IPS DF 19.7 (cell line): Measurements from ENCODE around the gene NEU1.
"Not testable (repeated sequence)": the region's sequence is repeated elsewhere in the genome, so short reads cannot be mapped to it uniquely, and the experiment has no call there.

Experiments
- DNase-seq: peaks from one replicate; pipeline ENCODE4 v3.0.0-alpha.2; 2013; ENCODE audit warnings: low read depth, low spot score

Gene NEU1

DNA sequence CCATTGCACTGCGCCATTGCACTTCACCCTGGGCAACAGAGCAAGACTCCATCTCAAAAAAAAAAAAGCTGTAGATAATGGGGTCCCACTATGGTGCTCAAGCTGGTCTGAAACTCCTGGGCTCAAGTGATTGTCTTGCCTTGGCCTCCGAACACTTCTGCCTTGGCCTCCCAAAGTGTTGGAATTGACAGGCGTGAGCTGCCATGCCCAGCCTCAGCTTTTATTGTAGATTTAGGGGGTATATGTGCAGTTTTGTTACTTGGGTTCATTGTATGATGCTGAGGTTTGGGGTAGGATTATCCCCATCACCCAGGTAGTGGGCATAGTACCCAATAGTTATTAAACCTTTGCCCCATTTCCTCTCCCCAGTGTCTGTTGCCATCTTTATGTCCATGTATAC, 23.7 kb downstream of the NEU1 start:
- no peak for DNase-seq

- not testable (repeated sequence) for DNase-seq
These were observed 24.5 kb downstream of the NEU1 start for GRCh38 chr6:31838114-31838553.

GRCh38 chr6:31837369-31838113, 25.1 kb downstream of the NEU1 start:
- DNase-seq: no peak

- no peak for DNase-seq
These were observed 25.9 kb downstream of the NEU1 start for GRCh38 chr6:31836474-31837368.

GRCh38 chr6:31836047-31836473, 26.6 kb downstream of the NEU1 start:
- no peak for DNase-seq

- DNase-seq: no peak
These were observed 28.0 kb downstream of the NEU1 start for GRCh38 chr6:31834367-31835250.

DNA sequence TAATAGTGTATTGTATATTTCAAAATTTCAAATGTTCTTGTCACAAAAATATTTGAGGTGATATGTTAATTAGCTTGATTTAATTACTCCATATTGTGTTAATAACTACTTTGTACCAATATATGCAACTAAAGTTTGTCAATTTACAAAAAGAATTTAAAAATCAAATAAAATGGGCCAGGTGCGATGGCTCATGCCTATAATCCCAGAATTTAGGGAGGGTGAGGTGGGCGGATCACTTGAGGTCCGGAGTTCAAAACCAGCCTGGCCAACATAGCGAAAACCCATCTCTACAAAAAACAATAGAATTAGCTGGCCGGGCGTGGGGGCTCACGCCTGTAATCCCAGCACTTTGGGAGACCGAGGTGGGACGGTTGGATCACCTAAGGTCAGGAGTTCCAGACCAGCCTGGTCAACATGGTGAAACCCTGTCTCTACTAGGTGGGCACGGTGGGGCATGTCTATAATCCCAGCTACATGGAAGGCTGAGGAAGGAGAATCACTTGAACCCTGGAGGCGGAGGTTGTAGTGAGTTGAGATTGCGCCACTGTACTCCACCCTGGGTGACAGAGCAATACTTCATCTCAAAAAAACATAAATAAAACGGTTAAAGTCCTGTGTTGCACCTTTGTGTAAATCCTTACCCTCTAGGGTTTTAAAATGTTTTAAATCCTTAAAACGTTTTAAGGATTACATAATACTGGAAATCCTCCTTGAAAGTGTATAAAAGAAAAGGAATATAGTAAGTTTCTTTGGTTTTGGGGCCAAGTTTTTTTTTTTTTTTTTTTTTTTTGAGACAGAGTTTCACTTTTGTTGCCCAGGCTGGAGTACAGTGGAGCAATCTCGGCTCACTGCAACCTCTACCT, 31.0 kb downstream of the NEU1 start:
- no peak for DNase-seq

DNA sequence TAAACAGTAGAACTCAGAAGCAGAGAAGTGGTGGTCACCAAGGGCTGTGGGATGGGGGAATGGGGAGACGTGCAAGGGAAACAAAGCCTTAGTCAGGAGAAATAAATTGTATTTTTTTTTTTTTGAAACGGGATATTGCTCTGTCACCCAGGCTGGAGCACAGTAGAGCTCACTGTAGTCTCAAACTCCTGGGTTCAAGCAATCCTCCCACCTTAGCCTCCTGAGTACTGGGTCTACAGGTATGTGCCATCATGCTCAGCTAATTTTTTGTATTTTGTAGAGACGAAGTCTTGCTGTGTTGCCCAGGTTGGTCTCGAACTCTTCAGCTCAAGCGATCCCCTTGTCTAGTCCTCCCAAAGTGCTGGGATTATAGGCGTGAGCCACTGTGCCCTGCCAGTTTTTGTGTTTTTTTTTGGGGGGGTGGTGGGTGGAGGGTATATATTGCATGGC, 31.7 kb downstream of the NEU1 start:
- DNase-seq: no peak

DNA sequence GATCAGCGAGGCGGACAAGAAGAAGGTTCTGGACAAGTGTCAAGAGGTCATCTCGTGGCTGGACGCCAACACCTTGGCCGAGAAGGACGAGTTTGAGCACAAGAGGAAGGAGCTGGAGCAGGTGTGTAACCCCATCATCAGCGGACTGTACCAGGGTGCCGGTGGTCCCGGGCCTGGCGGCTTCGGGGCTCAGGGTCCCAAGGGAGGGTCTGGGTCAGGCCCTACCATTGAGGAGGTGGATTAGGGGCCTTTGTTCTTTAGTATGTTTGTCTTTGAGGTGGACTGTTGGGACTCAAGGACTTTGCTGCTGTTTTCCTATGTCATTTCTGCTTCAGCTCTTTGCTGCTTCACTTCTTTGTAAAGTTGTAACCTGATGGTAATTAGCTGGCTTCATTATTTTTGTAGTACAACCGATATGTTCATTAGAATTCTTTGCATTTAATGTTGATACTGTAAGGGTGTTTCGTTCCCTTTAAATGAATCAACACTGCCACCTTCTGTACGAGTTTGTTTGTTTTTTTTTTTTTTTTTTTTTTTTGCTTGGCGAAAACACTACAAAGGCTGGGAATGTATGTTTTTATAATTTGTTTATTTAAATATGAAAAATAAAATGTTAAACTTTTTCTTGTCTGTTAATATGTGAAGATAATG, 32.9 kb downstream of the NEU1 start:
- DNase-seq: no peak

DNA sequence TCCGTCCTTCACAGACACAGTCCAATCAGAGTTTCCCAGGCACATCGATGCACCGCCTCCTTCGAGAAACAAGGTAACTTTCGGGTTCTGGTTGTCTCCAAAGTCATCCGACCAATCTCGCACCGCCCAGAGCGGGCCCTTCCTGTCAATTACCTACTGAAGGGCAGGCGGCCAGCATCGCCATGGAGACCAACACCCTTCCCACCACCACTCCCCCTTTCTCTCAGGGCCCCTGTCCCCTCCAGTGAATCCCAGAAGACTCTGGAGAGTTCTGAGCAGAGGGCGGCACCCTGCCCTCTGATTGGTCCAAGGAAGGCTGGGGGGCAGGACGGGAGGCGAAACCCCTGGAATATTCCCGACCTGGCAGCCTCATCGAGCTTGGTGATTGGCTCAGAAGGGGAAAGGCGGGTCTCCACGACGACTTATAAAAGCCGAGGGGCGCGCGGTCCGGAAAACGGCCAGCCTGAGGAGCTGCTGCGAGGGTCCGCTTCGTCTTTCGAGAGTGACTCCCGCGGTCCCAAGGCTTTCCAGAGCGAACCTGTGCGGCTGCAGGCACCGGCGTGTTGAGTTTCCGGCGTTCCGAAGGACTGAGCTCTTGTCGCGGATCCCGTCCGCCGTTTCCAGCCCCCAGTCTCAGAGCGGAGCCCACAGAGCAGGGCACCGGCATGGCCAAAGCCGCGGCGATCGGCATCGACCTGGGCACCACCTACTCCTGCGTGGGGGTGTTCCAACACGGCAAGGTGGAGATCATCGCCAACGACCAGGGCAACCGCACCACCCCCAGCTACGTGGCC, 35.1 kb downstream of the NEU1 start, which contains the start of gene HSPA1B:
HSPA1B (plus strand) TSS at position 453 of the 794 bp plus-strand sequence; CDS start at position 666, 213 bp downstream.
- peak; percentile 99 for DNase-seq

DNA sequence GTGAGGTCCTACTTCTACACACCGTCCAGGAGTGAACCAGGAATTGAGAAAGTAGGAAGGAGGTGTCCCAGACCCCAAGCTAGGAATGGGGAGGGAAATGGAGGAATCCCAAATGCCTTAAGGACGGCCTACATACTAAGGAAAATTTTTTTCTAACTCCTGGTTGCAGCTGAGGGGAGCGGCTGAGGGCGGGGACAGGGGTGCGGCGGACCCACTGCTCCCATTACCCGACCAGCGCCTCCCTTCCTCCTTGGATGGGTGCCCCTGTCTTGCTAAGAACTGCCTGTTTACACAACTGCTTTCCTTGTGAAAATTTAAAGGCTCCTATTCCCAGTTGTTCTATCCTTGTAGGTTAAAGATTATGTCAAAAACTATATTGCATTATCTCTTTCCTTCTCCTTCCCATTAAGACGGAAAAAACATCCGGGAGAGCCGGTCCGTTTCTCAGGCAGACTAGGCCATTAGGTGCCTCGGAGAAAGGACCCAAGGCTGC, 35.8 kb downstream of the NEU1 start:
- DNase-seq: no peak

DNA sequence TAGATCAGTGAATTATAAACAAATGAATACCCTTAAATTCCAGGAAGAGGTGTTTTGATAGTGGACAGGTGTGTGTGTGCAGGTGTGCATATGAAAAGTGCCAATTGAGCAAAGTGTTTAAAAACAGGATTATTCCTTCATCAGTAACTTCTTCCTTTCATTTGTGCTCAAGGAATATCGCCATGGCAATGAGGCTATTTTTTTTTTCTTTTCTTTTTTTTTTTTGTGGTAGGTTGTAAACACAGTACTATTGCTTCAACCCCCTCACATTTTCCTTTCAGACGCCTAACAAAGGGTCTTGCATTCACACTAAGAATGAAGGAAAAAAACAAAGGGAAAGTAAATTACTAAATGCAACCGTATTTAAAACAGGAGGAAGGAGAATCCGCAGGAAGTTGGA, 37.1 kb downstream of the NEU1 start:
- DNase-seq: no peak

GRCh38 chr6:31823592-31824196, 38.9 kb downstream of the NEU1 start:
- DNase-seq: not testable (repeated sequence)

GRCh38 chr6:31822036-31822821, 40.4 kb downstream of the NEU1 start:
- no peak for DNase-seq

GRCh38 chr6:31821301-31822035, 41.2 kb downstream of the NEU1 start:
- DNase-seq: no peak

GRCh38 chr6:31820399-31820798, 42.2 kb downstream of the NEU1 start:
- not testable (repeated sequence) for DNase-seq

- no peak for DNase-seq
These were observed 42.7 kb downstream of the NEU1 start for GRCh38 chr6:31819871-31820299.
